ENCODE measurements around the gene PURA.

Gene PURA

DNA sequence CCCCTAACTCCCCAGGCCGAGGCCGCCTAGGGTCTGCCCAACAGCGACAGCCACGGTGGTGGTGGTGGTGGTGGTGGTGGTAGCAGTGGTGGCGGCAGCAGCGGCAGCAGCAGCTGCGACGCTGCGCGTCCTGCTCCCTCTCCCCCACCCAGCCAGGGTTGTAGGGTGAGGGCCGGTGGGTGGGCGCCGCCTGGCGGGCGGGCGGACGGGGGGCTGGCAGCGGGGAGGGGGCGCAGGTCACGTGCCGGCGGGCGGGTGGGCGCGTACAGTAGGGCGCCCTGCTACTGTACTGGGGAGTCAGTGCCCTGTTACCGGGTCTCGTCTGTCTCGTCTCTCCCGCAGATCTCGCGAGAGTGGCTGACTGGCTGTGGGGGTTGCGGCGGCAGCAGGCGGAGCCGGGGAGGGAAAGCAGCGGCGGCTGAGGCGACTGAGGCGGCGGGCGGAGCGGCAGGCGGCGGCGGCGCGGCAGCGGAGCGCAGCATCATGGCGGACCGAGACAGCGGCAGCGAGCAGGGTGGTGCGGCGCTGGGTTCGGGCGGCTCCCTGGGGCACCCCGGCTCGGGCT, at the start of gene PURA:
TSS of gene PURA (plus strand) at position 411 of the 565 bp plus-strand sequence. CDS start at position 484, 73 bp downstream.
- DNase-seq (ENCODE audit: extremely low read depth in 1 of 2, low read depth in 1 of 2) = peak; percentile 88 to 93

DNA sequence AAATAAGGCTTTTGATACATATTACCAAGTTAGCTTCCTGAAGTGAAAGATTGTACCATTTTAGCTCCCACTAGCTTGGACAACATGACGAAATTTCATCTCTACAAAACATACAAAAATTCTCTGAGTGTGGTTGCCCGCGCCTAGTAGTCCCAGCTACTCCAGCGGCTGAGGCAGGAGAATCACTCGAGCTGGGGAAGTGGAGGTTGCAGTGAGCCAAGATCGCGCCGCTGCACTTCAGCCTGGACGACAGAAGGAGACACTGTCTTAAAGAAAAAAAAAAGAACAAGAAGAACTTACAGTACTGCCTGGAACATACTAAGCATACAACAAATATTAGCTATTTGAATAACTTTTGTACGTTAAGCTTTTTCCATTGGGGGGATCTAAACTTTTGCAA, 41.1 kb upstream of the PURA start:
- DNase-seq (ENCODE audit: extremely low read depth in 1 of 2, low read depth in 1 of 2) = no peak

DNA sequence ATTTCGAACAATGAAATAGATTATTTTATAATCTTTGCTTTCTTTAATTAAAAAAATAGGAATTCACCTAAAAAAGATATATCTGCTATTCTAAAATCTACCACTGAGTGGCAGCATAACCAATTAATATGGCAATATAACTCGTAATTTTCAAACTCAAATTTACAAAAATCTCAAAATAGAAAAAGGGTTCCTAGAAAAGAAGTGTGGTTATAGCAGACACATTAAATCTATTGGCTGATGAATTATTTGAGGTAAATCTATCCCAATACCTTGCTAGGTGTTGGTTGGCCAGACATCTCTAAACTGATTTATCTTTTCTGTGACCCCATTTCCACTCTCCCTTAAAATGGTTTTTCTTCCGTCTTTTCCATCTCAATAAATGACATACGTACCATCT, 40.6 kb upstream of the PURA start:
- DNase-seq (ENCODE audit: extremely low read depth in 1 of 2, low read depth in 1 of 2) = no peak

DNA sequence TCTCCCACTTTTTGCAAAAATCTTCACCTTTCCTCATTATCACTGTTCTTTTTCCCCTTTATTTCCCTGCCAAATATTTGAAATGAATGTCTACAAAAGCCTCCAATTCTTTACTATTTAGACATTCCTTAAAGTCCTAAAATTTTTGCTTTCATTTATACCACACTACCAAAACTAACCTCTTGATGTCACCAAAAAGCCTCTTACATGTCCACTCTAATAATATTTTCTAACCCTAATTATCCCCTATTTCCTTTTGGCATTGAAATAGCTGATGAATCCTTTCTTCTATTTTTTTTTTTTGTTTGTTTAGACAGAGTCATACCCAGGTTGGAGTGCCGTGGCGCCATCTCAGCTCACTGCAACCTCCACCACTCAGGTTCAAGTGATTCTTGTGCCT, 38.5 kb upstream of the PURA start:
- no peak for DNase-seq (ENCODE audit: extremely low read depth in 1 of 2, low read depth in 1 of 2)

DNA sequence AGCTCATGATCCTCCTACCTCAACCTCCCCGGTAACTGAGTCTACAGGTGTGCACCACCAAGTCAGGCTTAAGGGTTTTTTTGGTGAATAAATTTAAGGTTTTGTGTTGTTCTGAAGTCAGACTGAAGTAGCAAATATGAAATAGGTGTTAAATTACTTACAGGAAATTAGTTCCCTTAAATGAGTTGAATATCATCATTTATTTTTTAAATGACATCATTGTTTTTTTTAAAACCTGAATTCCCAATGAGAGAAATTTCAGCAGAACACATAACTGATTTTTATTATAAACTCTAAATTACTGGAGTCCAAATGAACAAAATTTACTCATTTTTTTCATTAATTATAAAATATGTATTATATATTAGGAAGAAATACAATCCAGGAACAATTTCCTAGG, 37.8 kb upstream of the PURA start:
- DNase-seq (ENCODE audit: extremely low read depth in 1 of 2, low read depth in 1 of 2) = no peak

DNA sequence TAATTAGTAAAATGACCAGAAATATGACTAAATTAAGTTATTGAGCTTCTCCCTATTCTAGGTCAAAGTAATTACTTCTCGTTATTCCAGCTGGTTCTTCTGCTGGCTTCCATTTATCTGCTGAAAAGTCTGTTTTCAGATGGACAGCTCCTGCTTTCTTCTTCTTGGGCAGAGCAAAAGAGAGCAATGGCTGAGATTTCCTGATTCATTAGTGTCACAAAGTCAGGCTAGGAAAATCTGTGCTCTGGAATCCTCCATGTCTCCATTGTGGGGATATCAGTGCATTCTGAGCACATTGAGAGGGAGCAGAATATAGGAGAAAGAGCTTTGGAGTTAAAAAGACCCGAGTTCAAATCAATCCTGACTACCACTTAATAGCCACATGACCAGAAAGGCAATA, 37.1 kb upstream of the PURA start:
- DNase-seq (ENCODE audit: extremely low read depth in 1 of 2, low read depth in 1 of 2) = no peak

DNA sequence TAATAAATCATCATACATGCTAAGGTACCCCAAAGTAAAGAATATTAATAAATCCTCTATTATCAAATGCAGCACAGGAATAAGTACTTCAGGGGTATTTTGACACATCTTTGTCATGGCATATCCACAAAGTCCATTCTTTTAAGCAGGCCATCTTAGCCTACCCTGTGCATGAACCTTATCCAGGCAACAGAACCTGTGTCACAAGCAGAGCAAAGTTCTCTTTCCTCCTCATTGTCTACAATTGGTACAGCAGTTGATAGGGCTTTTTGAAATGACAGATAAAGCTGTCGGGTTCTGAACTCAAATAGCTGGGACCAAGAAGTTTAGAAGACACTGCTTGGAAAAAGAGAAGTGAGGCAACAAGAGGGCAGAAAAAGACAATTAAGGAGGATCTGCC, 30.8 kb upstream of the PURA start:
- no peak for DNase-seq (ENCODE audit: extremely low read depth in 1 of 2, low read depth in 1 of 2)

DNA sequence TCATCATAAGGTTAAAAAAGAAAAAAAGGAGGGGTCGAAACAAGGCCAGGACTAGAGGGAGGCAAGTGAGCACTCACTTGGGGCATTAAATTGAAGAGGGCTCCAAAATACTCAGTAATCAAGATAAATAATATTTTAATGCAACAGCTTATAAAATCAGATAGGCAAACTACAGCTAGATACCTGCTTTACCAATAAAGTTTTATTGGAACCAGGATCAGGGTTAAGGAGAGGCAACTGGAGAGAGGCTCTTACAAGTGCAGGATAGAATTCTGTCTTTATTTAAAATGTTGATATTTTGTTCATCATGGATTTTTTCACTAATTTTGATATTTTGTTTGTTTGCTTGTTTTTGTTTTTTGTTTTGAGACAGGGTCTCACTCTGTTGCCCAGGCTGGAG, 30.3 kb upstream of the PURA start:
- no peak for DNase-seq (ENCODE audit: extremely low read depth in 1 of 2, low read depth in 1 of 2)

DNA sequence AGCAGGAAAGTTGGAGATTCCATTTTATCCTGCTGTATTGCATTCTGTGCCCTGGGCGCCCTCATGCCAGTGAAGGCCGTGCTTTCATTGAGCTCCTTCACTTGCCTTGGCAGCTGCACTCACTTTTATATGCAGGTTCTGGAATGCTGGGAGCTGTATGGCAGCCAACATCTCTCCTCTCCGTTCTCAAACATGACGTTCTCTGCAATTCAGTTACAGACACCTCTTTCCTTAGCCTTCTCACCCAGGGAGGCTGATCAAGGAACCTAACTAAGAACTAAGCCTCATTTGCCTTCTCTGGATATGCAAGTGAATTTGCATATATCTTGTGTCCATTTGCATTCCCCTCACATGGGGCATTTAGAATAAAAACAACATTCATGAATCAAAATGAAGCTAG, 29.4 kb upstream of the PURA start:
- no peak for DNase-seq (ENCODE audit: extremely low read depth in 1 of 2, low read depth in 1 of 2)

DNA sequence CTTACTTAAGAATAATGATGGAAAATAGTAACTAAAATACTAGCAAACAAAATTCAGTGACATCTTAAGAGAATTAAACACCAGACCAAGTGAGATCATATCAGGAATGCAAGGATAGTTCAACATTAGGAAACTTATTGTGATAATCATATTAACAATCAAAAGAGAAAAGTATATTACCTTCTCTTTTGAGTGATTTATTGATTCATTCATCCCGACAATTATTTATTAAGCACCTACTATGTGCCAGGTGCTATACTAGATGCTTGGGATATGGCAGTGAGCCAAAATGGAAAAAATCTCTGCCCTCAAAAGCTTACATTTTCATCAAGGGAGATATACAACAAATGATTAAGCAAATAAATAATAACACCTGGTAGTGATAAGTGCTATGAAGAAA, 23.7 kb upstream of the PURA start:
- DNase-seq (ENCODE audit: extremely low read depth in 1 of 2, low read depth in 1 of 2) = no peak

DNA sequence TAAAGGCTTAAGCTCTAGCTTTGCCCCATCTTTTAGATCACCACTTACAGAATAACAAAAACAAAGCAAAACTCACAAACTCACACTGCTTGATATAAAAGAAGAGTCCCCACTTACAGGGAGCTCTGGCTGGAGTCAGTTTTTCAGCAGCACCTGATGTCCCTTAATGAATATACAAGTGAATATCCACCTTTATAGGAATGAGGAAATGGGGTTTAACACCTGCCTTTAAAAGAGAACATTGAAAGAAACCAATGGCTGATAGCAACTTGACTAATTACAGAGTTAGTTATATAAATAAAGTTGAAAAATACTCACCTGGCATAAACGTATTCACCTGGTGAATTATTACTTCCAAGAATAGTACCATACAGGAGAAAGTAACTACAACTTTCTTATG, 20.7 kb upstream of the PURA start:
- DNase-seq (ENCODE audit: extremely low read depth in 1 of 2, low read depth in 1 of 2) = no peak

DNA sequence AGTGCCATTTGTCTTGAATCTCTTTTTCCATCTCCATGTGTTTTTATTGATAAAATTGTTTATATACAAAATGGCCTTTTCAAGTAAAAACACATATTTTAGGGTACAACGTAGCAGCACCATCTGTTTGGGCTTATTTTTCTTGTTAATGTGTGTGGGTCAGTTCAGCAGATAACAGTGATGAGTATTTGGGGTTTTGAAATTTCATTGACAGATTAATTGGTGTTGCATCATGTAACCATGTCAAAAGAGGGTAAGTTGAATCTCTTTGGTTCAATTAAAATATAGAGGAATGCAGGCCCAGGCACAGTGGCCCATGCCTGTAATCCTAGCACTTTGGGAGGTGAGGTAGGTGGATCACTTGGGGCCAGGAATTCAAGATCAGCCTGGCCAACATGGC, 20.0 kb upstream of the PURA start:
- DNase-seq (ENCODE audit: extremely low read depth in 1 of 2, low read depth in 1 of 2) = no peak

DNA sequence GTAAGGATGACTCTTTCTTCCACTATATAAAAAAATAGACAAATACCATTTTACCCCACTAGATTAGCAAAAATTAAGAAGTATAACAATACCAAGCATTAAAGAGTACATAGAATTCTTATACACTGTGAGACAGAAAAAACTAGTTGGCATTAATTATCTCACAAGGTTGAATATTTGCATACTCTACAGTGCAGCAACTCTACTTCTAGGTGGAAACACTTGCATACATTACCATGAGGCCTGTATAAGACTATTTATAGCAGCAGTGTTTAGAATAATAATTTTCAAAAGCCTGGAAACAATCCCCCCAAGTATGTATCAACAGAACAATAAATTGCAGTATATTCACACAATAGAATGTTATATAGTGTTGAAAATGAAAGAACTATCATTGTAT, 19.0 kb upstream of the PURA start:
- no peak for DNase-seq (ENCODE audit: extremely low read depth in 1 of 2, low read depth in 1 of 2)

DNA sequence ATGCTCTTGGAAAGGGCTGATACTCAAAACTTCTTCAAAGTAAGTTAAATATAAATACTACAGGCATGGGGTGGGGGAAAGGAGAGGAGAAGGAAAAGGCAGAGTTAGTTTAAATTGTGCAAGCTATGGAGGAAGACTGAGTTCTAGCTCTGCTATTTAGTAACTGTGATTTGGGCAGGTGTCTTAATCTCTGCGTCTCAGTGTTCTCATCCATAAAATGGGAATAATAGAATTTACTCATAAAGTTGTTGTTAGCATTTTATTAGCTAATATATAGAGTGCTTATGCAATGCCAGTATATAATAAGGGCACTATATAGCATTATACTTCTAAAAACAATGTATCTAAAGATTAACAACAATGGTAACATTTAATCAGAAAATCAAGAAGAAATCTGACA, 12.7 kb upstream of the PURA start:
- no peak for DNase-seq (ENCODE audit: extremely low read depth in 1 of 2, low read depth in 1 of 2)

DNA sequence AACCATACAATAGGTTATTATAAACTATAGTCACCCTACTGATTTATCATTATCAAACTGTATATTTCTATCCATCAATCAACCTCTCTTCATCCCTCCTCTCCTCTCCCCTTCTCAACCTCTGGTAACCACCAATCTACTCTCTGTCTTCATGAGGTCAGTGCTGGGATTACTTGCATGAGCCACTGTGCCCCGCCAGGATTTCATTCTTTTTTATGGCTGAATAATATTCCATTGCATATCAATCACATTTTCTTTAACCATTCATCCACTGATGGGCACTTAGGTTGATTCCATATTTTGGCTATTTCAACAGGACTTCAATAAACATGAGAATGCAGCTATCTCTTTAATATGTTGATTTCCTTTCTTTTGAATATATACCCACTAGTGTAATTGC, 10.8 kb upstream of the PURA start:
- no peak for DNase-seq (ENCODE audit: extremely low read depth in 1 of 2, low read depth in 1 of 2)

DNA sequence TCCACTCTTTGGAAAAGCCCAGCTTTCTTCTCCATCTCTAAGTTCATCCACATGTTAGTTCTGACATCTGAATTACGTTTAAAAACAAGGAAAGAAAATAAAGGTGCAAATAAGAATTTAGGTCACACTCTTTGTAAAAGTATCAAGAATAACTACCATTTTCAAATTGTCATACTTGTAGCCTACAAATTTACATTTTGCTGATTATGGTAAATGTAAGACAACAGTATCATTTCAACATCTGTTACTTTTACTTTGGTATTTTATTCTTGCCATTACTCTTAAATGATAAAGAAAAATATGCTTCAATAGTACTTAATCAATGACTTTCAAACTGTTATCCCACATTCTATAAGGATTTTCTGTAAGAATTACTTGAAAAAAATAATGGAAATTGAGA, 9.8 kb upstream of the PURA start:
- DNase-seq (ENCODE audit: extremely low read depth in 1 of 2, low read depth in 1 of 2) = no peak

DNA sequence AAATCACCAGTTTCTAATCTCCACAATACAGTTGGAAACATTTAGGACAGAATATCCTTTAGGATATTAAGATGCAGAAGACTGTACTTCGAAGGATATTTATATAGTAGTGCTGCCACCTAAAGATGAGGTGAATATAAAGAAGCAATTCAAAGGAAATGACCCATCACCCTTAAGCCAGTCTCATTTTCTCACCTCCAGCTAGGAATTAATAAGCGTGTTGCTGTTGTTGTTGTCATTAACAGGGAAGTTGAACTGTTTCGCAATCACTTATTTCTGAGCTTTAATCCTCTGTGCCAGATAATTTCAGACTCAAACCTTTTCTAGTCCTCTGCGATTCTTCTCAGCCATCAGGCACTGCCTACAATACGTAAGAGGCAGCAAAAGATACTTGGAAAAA, 7.8 kb upstream of the PURA start:
- no peak for DNase-seq (ENCODE audit: extremely low read depth in 1 of 2, low read depth in 1 of 2)

DNA sequence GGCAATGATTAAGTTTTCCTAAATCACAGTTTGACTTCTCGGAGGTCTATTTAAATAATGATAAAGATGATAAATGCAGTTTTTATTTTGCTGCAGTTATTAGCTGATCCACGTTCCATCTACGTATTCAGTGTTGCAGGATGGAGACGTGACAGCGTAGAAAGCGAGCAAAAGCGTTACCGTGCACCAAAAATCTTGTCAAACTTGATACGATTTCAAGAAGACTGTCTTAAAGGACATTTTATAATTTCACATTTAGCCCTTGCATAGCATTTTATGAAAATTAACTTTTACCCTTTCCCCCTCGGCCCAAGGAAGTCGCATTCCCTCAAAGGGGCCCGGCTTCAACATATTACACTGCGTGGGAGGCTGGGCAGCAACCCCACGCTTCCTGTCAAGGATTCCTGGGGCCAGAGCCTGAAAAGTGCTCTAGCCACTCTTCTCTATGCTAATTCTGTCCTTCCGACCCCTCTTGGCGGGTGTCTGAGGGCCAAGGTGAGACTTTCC, 7.1 kb upstream of the PURA start:
- no peak for DNase-seq (ENCODE audit: extremely low read depth in 1 of 2, low read depth in 1 of 2)

DNA sequence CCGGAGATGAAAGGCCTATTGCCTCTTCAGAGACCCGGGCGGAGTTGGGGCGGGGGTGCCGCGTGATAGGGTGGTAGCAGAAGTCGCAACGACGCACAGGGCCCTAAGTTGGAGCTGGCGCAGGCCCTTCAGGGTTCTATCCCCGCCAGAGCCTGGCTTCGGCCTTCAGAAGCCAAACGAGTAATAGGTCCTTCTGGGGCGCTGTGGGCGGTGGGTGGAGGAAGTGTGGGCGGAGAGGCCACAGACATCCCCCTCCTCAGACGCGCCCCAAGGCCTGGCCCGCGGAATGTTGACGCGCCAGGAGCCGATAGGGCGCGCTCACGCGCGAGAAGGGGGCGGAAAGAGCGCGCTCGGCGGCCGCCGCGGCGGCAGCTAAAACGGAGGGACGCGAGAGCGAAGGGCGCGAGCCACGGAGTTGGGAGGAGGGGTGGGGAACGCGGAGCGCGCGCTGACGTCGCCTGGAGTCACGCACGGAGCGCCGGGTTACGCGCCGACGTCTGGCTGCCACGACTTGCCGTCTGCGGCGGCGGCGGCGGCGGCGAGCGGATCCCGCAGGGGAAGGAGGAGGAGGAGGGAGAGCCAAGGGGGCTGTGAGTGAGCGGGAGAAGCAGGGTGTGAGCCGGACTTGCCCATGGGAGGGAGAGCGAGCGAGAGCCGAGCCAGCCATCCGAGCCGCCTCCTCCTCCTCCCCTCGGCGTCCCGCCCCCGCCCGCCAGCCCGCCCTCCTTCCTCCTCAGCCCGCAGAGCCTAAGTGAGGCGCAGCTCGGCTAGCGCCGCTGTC, 6.4 kb upstream of the PURA start:
- DNase-seq (ENCODE audit: extremely low read depth in 1 of 2, low read depth in 1 of 2) = peak; percentile 85 to 86

DNA sequence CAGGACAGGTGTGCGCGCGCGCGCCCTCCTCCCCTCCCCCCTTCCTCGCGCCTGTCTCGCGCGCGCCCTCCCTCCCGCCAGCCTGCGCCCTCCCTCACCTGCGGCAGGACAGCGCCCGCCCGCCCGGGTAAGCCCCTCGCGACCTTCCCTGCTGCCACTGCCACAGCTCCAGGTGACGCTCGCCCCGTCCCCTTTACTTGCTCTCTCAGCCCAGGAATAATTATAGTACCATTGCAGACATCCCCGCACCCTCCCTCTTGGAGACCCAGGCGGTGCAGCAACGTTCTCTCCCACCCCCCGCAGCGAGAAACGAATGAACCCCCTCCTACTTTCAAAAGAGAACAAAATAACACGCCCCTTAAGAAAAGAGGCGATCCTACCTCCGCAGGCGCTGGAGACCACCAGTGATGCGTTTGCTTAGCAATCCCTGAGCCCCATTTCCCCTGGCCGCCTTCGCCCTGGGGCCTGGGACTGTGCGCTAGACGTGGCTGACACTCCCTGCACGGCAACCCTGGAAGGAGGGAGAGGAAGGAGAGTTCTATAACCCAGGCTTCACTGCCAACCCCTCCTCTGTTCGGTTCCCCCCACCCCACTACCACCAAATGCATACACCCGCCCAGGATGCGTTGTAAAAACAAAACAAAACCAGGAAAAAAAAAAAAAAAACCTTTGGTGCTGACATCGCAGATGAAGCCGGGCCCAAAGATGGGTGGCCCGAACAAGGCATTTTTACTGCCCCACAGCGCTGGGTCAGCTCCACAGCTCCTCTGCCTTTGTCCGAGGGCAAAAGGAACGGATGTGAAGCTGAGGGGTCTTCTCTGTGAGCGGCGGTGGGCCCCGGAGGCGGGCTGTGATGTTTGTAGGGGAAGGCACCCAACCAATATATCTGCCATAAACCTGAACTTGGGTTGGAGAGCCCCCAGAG, 5.6 kb upstream of the PURA start:
- DNase-seq (ENCODE audit: extremely low read depth in 1 of 2, low read depth in 1 of 2) = no peak

DNA sequence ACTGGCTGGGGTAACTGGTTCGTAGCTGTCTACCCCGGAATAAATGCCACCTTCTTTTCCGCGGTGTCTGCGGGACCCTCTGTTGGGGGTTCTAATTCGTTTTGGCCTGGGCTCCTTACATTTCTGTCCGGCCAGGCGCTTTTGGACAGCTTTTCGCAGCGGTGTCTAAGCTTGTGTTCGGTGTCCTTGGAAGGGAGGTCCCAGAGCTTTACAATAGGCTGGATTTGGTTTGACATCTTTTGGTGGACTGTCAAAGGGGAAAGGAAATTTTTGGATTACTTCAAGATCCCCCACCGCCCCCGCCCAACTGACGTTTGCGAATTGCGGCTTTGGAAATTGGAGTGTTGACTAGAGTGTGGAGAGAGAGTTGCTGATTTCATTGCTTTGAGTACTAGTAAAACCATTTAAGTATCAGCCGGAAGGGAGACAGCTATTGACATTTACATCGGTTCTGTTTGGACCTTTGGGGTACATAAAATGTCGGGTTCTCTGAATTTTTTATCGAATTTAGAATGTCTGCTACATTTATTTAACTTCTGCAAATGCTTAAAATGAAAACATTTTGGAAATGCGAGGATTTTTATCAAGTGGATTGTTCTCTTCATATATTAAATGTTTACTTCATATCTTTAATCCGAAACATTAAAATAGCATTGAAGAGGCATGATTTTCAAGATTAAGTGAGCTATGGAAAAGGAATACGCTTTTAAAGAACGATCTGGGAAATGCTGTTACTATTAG, 4.7 kb upstream of the PURA start:
- no peak for DNase-seq (ENCODE audit: extremely low read depth in 1 of 2, low read depth in 1 of 2)
